ENCODE results near the gene RTF1.
A peak's percentile ranks its signal among the peaks of the same experiment; 100 is the strongest.

Gene RTF1

GRCh38 chr15:41492597-41493204, 75.8 kb downstream of the RTF1 start:
- H3K4me2 ChIP-seq (ENCODE audit: low read length), result peak overlapping the region; percentile 100
- H3K9me2 ChIP-seq (ENCODE audit: low read depth, low read length), result no peaks in the 10 kb centered on the region
- no peaks in the 10 kb centered on the region for H3K9me3 ChIP-seq (ENCODE audit: low read length)
- H3F3A ChIP-seq (ENCODE audit: insufficient read depth, low read length), result no peaks in the 10 kb centered on the region
- H4K20me1 ChIP-seq (ENCODE audit: insufficient read depth, low read length), result no peaks in the 10 kb centered on the region
- H3K36me3 ChIP-seq (ENCODE audit: insufficient read depth, low read length), result no peaks in the 10 kb centered on the region
- H3K9ac ChIP-seq (ENCODE audit: low read length), result peak overlapping the region; percentile 66; the same call in 1 of the 2 replicates
- no peak for TF ChIP-seq EZH2 (IDR thresholded peaks at IDR 0.05; ENCODE audit: borderline replicate concordance, low read length)
- TF ChIP-seq CTCF (IDR thresholded peaks at IDR 0.05; ENCODE audit: low read length), result no peak
- no peak overlapping the region for H2AFZ ChIP-seq (ENCODE audit: low read length)
- no peak overlapping the region for H3K27ac ChIP-seq (ENCODE audit: low read depth, low read length, poor library complexity, severe bottlenecking)
- peak overlapping the region; percentile 80 for H3K4me3 ChIP-seq (ENCODE audit: low read depth, low read length, poor library complexity, severe bottlenecking)
- peaks cover 29% of the 10 kb centered on the region for H3K4me1 ChIP-seq (ENCODE audit: insufficient read depth, low read length, severe bottlenecking)
- peaks cover 11% of the 10 kb centered on the region for H3K27me3 ChIP-seq (ENCODE audit: insufficient read depth, low read length)
- H3K79me2 ChIP-seq (ENCODE audit: insufficient read depth, low read length), result no peaks in the 10 kb centered on the region

GRCh38 chr15:41493205-41493901, 76.5 kb downstream of the RTF1 start, which contains the start of gene ITPKA:
TSS of gene ITPKA (plus strand) at chr15:41493874. CDS start at chr15:41493928, 54 bp downstream.
- Histone ChIP-seq H3K4me2 (ENCODE audit: low read length) (peak within 1 kb of the TSS; percentile 100), H3K27me3 (ENCODE audit: insufficient read depth, low read length) (peaks cover 11% of the 10 kb centered on the region), H3K4me3 (ENCODE audit: low read depth, low read length, poor library complexity, severe bottlenecking) (peak within 1 kb of the TSS; percentile 80), H3K9ac (ENCODE audit: low read length) (peak within 1 kb of the TSS; percentile 66), H3K79me2 (ENCODE audit: insufficient read depth, low read length) (no peaks in the 10 kb centered on the region), H2AFZ (ENCODE audit: low read length) (peak within 1 kb of the TSS; percentile 94; the same call in 1 of the 2 replicates), H3K9me2 (ENCODE audit: low read depth, low read length) (no peaks in the 10 kb centered on the region), H4K20me1 (ENCODE audit: insufficient read depth, low read length) (no peaks in the 10 kb centered on the region), H3K36me3 (ENCODE audit: insufficient read depth, low read length) (no peaks in the 10 kb centered on the region), H3K27ac (ENCODE audit: low read depth, low read length, poor library complexity, severe bottlenecking) (no peak within 1 kb of the TSS), H3K4me1 (ENCODE audit: insufficient read depth, low read length, severe bottlenecking) (peaks cover 29% of the 10 kb centered on the region), H3K9me3 (ENCODE audit: low read length) (no peaks in the 10 kb centered on the region), H3F3A (ENCODE audit: insufficient read depth, low read length) (no peaks in the 10 kb centered on the region)
- TF ChIP-seq EZH2 (IDR thresholded peaks at IDR 0.05; ENCODE audit: borderline replicate concordance, low read length), result no peak
- TF ChIP-seq CTCF (IDR thresholded peaks at IDR 0.05; ENCODE audit: low read length), result no peak

- Histone ChIP-seq H3K27ac (ENCODE audit: low read depth, low read length, poor library complexity, severe bottlenecking) (no peak overlapping the region), H4K20me1 (ENCODE audit: insufficient read depth, low read length) (no peaks in the 10 kb centered on the region), H3K4me1 (ENCODE audit: insufficient read depth, low read length, severe bottlenecking) (peaks cover 29% of the 10 kb centered on the region), H3K4me2 (ENCODE audit: low read length) (peak overlapping the region; percentile 100), H2AFZ (ENCODE audit: low read length) (no peak overlapping the region), H3F3A (ENCODE audit: insufficient read depth, low read length) (no peaks in the 10 kb centered on the region), H3K4me3 (ENCODE audit: low read depth, low read length, poor library complexity, severe bottlenecking) (peak overlapping the region; percentile 80), H3K79me2 (ENCODE audit: insufficient read depth, low read length) (no peaks in the 10 kb centered on the region), H3K9me2 (ENCODE audit: low read depth, low read length) (no peaks in the 10 kb centered on the region), H3K27me3 (ENCODE audit: insufficient read depth, low read length) (peaks cover 11% of the 10 kb centered on the region), H3K36me3 (ENCODE audit: insufficient read depth, low read length) (no peaks in the 10 kb centered on the region), H3K9ac (ENCODE audit: low read length) (no peak overlapping the region; the same call in 1 of the 2 replicates), H3K9me3 (ENCODE audit: low read length) (no peaks in the 10 kb centered on the region)
- TF ChIP-seq CTCF (IDR thresholded peaks at IDR 0.05; ENCODE audit: low read length), result no peak
These were observed 77.0 kb downstream of the RTF1 start for GRCh38 chr15:41493902-41494189.

All from OCI-LY1 (cell line).